ENCODE data around the gene CAPN7. TPM values are rescaled to one million over a fixed set of nuclear protein-coding genes. Genes with fewer than 3 reads are reported as not detected.
"Not testable (repeated sequence)": the region's sequence is repeated elsewhere in the genome, so short reads cannot be mapped to it uniquely, and the experiment has no call there.

Gene CAPN7
- total RNA-seq, result 10 to 100 TPM; 23.7 to 26.1 TPM

DNA sequence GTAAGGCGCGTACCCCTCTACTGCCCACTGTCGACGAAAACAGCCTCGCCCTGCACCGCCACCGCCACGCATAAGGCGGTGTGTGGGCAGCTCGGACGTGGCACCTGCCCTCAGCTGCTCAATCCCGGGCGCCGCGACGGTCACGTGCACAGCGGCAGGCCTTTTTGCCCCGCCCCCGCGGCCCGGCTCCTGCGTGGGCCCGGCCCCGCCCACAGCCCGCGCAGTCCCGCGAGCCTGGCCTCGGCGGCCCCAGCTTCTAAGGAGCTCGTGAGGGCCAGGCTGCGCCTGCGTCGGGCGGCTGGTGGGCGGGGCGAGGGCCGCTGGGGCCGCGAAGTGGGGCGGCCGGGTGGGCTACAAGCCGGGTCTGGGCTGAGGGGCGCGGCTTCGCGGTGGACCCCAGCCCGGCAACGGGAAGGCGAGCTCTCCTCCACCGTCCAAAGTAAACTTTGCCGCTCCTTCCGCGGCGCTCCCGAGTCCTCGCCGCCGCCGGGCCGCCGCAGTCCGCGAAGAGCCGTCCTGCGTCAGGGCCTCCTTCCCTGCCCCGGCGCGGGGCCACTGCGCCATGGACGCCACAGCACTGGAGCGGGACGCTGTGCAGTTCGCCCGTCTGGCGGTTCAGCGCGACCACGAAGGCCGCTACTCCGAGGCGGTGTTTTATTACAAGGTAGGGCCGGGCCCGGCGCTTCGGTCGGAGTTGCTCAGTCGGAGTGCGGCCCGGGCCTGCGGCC is at the start of gene CAPN7:
CAPN7 (plus strand) TSS at position 313 of the 728 bp plus-strand sequence; CDS start at position 563, 250 bp downstream.
- Mint-ChIP-seq H3K4me3 (peak within 1 kb of the TSS; percentile 82), H3K27me3 (ENCODE audit: low read depth) (no peaks in the 10 kb centered on the region), H3K36me3 (ENCODE audit: low read depth) (peaks cover 2% of the 10 kb centered on the region), H3K27ac (peak within 1 kb of the TSS; percentile 77), H3K4me1 (ENCODE audit: low read depth) (peaks cover 23% of the 10 kb centered on the region), H3K9me3 (no peaks in the 10 kb centered on the region)
- CTCF ChIA-PET, result interaction anchor here (0.5 to 4.3 kb wide), 14 partner anchors 10 to 351 kb away, joined by 3 to 38 read pairs (median 4); partner anchors contain the start of gene SH3BP5
- intact Hi-C loops (cut with micrococcal nuclease), result loop anchor here (1.0 to 2.0 kb wide), 9 partner anchors 62 to 653 kb away; partner anchors contain the start of genes BTD, CCDC174, HACL1 and RBSN
- DNase-seq, result peak; percentile 92

DNA sequence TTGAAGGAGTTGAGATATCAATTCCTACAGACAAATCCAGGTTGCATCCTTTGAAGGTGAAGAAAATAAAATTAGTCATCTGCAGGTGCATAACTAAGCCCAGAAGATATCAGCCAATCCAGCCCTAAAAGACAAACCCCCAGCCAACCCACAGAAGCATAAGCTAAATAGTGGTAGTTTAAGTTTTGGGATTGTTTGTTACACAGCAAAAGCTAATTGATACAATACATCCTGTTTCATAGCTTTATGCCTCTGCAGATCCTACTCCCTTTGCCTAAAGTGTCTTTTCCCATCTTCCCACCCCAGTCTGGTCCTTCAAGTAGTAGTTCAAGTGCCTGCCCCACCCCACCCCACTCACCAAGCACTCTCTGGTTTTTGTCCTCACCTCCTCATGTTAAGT is 48.6 kb upstream of the CAPN7 start:
- H3K27ac Mint-ChIP-seq, result no peak overlapping the region
- no peak overlapping the region for H3K4me3 Mint-ChIP-seq
- CTCF ChIA-PET, result interaction anchor here (0.6 kb wide), 1 partner anchor 52 kb away, joined by 4 read pairs; no protein-coding TSS in a partner anchor
- H3K4me1 Mint-ChIP-seq (ENCODE audit: low read depth), result peaks cover 7% of the 10 kb centered on the region
- intact Hi-C loops (cut with micrococcal nuclease), result no loop called here
- H3K36me3 Mint-ChIP-seq (ENCODE audit: low read depth), result no peaks in the 10 kb centered on the region
- peaks cover 5% of the 10 kb centered on the region for H3K9me3 Mint-ChIP-seq
- DNase-seq, result no peak
- H3K27me3 Mint-ChIP-seq (ENCODE audit: low read depth), result peaks cover 17% of the 10 kb centered on the region

DNA sequence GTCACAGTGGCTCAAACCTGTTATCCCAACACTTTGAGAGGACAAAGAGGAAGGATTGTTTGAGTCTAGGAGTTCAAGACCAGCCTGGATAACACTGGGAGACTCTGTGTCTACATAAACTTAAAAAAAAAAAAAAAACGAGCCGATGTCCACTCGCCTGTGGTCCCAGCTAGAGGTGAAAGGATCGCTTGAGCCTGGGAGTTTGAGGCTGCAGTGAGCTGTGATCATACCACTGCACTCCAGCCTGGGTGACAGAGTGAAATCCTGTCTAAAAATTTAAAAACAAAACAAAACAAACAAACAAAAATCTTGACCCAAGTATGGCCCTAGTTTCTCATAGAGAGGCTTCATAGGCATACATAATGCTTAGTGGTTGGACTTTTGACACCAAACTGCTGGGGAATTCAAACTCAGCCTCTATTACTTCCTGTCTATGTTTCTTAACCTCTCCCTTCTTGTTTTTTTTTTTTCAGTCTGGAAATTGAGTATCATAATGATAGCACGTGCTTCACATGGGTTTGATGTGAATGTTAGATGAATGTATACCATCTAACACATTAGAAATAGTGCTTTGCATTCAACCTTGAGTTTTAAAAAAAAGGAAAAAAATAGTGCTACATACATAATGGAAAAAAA is 46.4 kb upstream of the CAPN7 start:
- H3K27me3 Mint-ChIP-seq (ENCODE audit: low read depth), result peaks cover 11% of the 10 kb centered on the region
- intact Hi-C loops (cut with micrococcal nuclease), result loop anchor here (5.0 kb wide), 1 partner anchor 38 kb away; no protein-coding TSS in a partner anchor
- H3K36me3 Mint-ChIP-seq (ENCODE audit: low read depth), result no peaks in the 10 kb centered on the region
- H3K4me1 Mint-ChIP-seq (ENCODE audit: low read depth), result peaks cover 7% of the 10 kb centered on the region
- CTCF ChIA-PET, result no interaction called here
- no peak for DNase-seq
- no peak overlapping the region for H3K4me3 Mint-ChIP-seq
- no peak overlapping the region for H3K27ac Mint-ChIP-seq
- peaks cover 5% of the 10 kb centered on the region for H3K9me3 Mint-ChIP-seq

DNA sequence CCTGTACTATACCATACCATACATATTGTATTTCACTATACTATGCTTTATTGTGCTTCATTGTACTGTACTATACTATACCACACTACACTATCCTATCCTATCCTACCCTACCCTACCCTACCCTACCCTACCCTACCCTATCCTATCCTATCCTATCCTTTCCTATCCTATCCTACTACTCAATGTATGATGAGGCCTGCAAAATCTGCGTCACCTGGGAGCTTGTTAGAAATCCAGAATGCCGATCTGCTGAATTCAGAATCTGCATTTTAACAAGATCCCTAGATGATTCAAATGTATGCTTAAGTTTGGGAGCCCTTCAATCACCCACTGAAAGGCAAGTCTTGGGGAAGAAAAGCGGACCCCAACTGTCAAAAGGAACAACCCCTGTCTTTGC is 45.4 kb upstream of the CAPN7 start:
- CTCF ChIA-PET, result no interaction called here
- peaks cover 5% of the 10 kb centered on the region for H3K9me3 Mint-ChIP-seq
- intact Hi-C loops (cut with micrococcal nuclease), result loop anchor here (5.0 kb wide), 1 partner anchor 37 kb away; no protein-coding TSS in a partner anchor
- no peaks in the 10 kb centered on the region for H3K36me3 Mint-ChIP-seq (ENCODE audit: low read depth)
- H3K4me1 Mint-ChIP-seq (ENCODE audit: low read depth), result peaks cover 7% of the 10 kb centered on the region
- H3K4me3 Mint-ChIP-seq, result no peak overlapping the region
- no peak for DNase-seq
- H3K27me3 Mint-ChIP-seq (ENCODE audit: low read depth), result peaks cover under 1% of the 10 kb centered on the region
- H3K27ac Mint-ChIP-seq, result no peak overlapping the region

DNA sequence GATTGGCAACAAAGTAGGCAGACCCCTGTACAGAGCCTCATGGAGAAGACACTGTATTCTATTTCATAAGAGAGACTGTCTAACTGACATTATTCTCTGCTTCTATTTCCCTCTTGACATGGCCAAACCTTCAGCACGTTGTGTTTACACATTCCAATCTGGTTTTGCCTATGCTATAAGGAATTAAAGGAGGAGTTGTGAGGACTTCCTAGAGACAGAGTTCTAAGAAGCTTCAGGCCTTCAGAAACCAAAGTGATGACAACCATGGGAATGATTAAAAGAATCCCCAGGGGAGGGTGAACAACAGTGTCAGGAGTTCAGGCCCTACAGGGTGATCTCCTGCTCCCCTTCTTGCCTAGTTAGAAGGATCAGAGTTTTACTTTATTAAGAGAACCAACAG is 44.9 kb upstream of the CAPN7 start:
- H3K4me1 Mint-ChIP-seq (ENCODE audit: low read depth), result peaks cover 7% of the 10 kb centered on the region
- no peak overlapping the region for H3K4me3 Mint-ChIP-seq
- H3K36me3 Mint-ChIP-seq (ENCODE audit: low read depth), result no peaks in the 10 kb centered on the region
- CTCF ChIA-PET, result interaction anchor here (0.6 kb wide), 1 partner anchor 510 kb away, joined by 8 read pairs; no protein-coding TSS in a partner anchor
- H3K27me3 Mint-ChIP-seq (ENCODE audit: low read depth), result no peaks in the 10 kb centered on the region
- H3K27ac Mint-ChIP-seq, result no peak overlapping the region
- intact Hi-C loops (cut with micrococcal nuclease), result loop anchor here (5.0 kb wide), 1 partner anchor 36 kb away; no protein-coding TSS in a partner anchor
- no peak for DNase-seq
- peaks cover 5% of the 10 kb centered on the region for H3K9me3 Mint-ChIP-seq

DNA sequence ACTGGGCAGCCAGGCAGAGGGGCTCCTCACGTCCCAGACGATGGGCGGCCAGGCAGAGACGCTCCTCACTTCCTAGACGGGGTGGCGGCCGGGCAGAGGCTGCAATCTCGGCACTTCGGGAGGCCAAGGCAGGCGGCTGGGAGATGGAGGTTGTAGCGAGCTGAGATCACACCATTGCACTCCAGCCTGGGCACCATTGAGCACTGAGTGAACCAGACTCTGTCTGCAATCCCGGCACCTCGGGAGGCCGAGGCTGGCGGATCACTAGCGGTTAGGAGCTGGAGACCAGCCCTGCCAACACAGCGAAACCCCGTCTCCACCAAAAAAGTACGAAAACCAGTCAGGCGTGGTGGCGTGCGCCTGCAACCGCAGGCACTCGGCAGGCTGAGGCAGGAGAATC is 42.4 kb upstream of the CAPN7 start:
- H3K27ac Mint-ChIP-seq; H3K36me3 Mint-ChIP-seq (ENCODE audit: low read depth); H3K9me3 Mint-ChIP-seq; H3K4me1 Mint-ChIP-seq (ENCODE audit: low read depth); H3K4me3 Mint-ChIP-seq; CTCF ChIA-PET; H3K27me3 Mint-ChIP-seq (ENCODE audit: low read depth); DNase-seq: not testable (repeated sequence)
- intact Hi-C loops (cut with micrococcal nuclease), result loop anchor here (5.0 kb wide), 1 partner anchor 34 kb away; no protein-coding TSS in a partner anchor

DNA sequence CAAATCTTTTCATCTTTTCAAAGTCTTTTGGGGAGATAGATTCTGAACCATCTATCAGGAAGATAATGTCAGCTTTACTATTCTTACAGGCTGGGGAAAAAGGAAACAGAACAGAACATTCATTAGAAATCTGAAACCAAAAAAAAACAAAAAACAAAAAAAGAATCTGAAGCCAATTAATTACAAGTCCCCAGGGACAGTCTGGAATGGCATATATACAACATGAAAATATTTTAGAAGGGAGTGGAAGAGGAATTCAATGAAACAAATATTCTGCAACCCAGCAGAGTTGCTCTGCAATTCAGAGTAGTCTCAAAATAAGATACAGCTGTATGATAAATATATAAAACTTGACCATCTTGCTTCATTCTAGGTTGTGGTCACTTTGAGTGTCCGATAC is 41.7 kb upstream of the CAPN7 start:
- H3K4me1 Mint-ChIP-seq (ENCODE audit: low read depth), result peaks cover 7% of the 10 kb centered on the region
- H3K36me3 Mint-ChIP-seq (ENCODE audit: low read depth), result no peaks in the 10 kb centered on the region
- no peak for DNase-seq
- H3K27ac Mint-ChIP-seq, result no peak overlapping the region
- CTCF ChIA-PET, result no interaction called here
- H3K4me3 Mint-ChIP-seq, result no peak overlapping the region
- no peaks in the 10 kb centered on the region for H3K27me3 Mint-ChIP-seq (ENCODE audit: low read depth)
- H3K9me3 Mint-ChIP-seq, result no peaks in the 10 kb centered on the region
- intact Hi-C loops (cut with micrococcal nuclease), result loop anchor here (5.0 kb wide), 1 partner anchor 33 kb away; no protein-coding TSS in a partner anchor

DNA sequence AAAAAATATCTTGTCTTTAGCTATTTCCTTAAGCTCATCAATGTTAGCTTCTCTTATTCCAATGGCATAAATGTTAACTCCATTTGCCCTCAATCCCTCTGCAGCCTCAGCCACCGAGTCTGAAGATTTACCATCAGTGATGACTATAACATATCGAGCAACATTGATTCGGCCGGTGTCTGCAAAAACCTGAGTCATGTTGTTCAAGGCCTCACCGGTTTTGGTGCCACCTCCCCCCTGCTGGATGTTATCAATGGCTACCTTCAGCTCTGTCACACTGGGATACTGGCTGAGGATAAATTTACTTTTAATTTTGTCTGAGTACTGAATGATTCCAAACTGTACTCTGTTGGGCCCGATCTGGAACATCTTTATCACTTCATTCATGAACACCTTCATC is 41.0 kb upstream of the CAPN7 start:
- no peak for DNase-seq
- Mint-ChIP-seq H3K4me3 (no peak overlapping the region), H3K27ac (no peak overlapping the region), H3K36me3 (ENCODE audit: low read depth) (no peaks in the 10 kb centered on the region), H3K27me3 (ENCODE audit: low read depth) (no peaks in the 10 kb centered on the region), H3K4me1 (ENCODE audit: low read depth) (peaks cover under 1% of the 10 kb centered on the region), H3K9me3 (no peaks in the 10 kb centered on the region)
- intact Hi-C loops (cut with micrococcal nuclease), result no loop called here
- CTCF ChIA-PET, result interaction anchor here (0.5 kb wide), 1 partner anchor 15 kb away, joined by 4 read pairs; no protein-coding TSS in a partner anchor

DNA sequence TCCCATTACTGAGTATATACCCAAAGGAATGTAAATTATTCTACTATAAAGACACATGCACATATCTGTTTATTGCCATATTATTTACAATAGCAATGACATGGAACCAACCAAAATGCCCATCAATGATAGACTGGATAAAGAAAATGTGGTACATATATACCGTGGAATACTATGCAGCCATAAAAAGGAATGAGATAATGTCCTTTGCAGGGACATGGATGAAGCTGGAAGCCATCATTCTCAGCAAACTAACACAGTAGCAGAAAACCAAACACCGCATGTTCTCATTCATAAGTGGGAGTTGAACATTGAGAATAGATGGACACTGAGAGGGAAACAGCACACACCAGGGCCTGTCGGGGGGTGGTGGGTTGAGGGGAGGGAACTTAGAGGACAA is 39.7 kb upstream of the CAPN7 start:
- H3K4me3 Mint-ChIP-seq; H3K27me3 Mint-ChIP-seq (ENCODE audit: low read depth); H3K9me3 Mint-ChIP-seq; H3K27ac Mint-ChIP-seq; intact Hi-C loops (cut with micrococcal nuclease); H3K36me3 Mint-ChIP-seq (ENCODE audit: low read depth); H3K4me1 Mint-ChIP-seq (ENCODE audit: low read depth); DNase-seq; CTCF ChIA-PET: not testable (repeated sequence)

DNA sequence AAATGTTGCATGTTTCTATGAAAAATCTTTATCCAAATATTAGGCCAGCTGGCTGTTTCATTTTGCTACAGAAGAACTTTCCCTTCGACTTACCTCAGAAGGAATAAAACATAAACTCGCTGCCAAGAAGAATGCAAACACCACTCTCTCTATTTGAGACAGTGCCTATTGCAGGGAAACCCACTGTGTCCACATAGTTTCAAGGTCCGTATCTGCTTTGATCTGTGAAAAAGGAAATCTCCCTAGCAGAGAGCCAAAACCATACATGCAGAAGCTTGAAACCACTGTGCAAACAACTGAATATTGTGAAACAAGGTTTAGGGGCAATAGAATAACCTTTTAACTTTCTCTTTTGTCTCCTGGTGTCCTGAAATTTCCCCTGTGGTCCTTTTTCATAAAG is 35.0 kb upstream of the CAPN7 start:
- DNase-seq, result no peak
- Mint-ChIP-seq H3K27ac (no peak overlapping the region), H3K4me1 (ENCODE audit: low read depth) (no peaks in the 10 kb centered on the region), H3K4me3 (no peak overlapping the region), H3K27me3 (ENCODE audit: low read depth) (peaks cover 8% of the 10 kb centered on the region), H3K9me3 (no peaks in the 10 kb centered on the region), H3K36me3 (ENCODE audit: low read depth) (no peaks in the 10 kb centered on the region)
- CTCF ChIA-PET, result no interaction called here
- intact Hi-C loops (cut with micrococcal nuclease), result no loop called here

DNA sequence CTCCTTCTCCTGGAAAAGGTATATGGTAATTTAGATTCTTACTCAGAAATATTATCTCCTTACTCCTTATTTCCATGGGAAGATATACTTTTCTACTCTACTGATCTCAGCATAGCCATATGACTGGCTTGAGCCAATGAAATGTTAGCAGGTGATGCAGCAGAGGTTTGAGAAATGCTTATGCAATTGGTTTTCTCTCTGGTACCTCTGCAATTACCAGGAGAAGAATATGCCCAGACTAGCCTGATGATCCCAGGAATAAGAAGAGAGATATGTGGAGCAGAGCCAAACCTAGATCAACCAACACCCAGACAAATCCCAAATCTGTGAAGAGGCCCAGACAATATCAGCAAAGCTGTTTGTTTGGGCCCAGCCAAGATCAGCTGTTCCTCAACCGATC is 33.2 kb upstream of the CAPN7 start:
- intact Hi-C loops (cut with micrococcal nuclease), result no loop called here
- DNase-seq, result no peak
- CTCF ChIA-PET, result no interaction called here
- Mint-ChIP-seq H3K27ac (no peak overlapping the region), H3K4me3 (no peak overlapping the region), H3K9me3 (no peaks in the 10 kb centered on the region), H3K4me1 (ENCODE audit: low read depth) (no peaks in the 10 kb centered on the region), H3K27me3 (ENCODE audit: low read depth) (peaks cover 10% of the 10 kb centered on the region), H3K36me3 (ENCODE audit: low read depth) (no peaks in the 10 kb centered on the region)

DNA sequence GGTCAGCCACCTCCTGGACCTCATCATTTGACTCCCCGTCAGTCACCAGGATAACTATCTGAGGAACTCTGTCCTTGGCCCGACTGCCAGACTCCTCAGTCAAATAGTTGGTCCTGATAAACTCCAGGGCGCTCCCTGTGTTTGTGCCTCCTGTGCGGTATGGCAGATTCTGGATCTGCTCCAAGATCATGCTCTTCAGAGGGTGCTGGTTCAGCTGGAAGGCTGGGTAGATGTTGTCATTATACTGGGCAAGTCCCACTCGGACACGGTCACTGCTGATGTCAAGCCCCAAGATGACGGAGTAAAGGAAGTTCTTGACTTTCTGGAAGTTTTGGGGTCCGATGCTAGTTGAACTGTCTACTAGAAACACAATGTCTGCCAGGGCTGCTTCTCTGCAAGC is 31.1 kb upstream of the CAPN7 start:
- H3K27me3 Mint-ChIP-seq (ENCODE audit: low read depth), result peaks cover 10% of the 10 kb centered on the region
- no peak overlapping the region for H3K4me3 Mint-ChIP-seq
- no peak for DNase-seq
- peaks cover 7% of the 10 kb centered on the region for H3K4me1 Mint-ChIP-seq (ENCODE audit: low read depth)
- CTCF ChIA-PET, result interaction anchor here (0.6 kb wide), 1 partner anchor 318 kb away, joined by 4 read pairs; no protein-coding TSS in a partner anchor
- no peaks in the 10 kb centered on the region for H3K36me3 Mint-ChIP-seq (ENCODE audit: low read depth)
- H3K9me3 Mint-ChIP-seq, result no peaks in the 10 kb centered on the region
- H3K27ac Mint-ChIP-seq, result no peak overlapping the region
- intact Hi-C loops (cut with micrococcal nuclease), result no loop called here

Measured in activated naive CD4-positive, alpha-beta T cell treated with anti-CD3 and anti-CD28 coated beads for 36 hours (primary cell).